NK-92 treated with Interleukin-12 subunit alpha and Interleukin-12 subunit beta, amount 100 ng/mL, for 24 hours (cell line): ENCODE measurements around the gene DENND4C.
"Not testable (repeated sequence)": the region's sequence is repeated elsewhere in the genome, so short reads cannot be mapped to it uniquely, and the experiment has no call there.

Experiments used
- DNase-seq: peaks from one replicate; lab custom pipeline; 2025; lab: John Stamatoyannopoulos, UW

Gene DENND4C

GRCh38 chr9:19224563-19224962 lies 5.9 kb upstream of the DENND4C start:
- DNase-seq, result no peak

- DNase-seq, result no peak
These were observed 718 bp upstream of the DENND4C start for GRCh38 chr9:19229595-19230354.

- DNase-seq, result no peak
These were observed 822 bp downstream of the DENND4C start for GRCh38 chr9:19231126-19231903.

GRCh38 chr9:19231904-19232822 lies 1.7 kb downstream of the DENND4C start:
- DNase-seq, result no peak

GRCh38 chr9:19232823-19233194 lies 2.3 kb downstream of the DENND4C start:
- no peak for DNase-seq

GRCh38 chr9:19233344-19233743 lies 2.9 kb downstream of the DENND4C start:
- no peak for DNase-seq

- no peak for DNase-seq
These were observed 9.5 kb downstream of the DENND4C start for GRCh38 chr9:19239955-19240354.

- no peak for DNase-seq
These were observed 11.2 kb downstream of the DENND4C start for GRCh38 chr9:19241728-19242127.

- DNase-seq, result no peak
These were observed 13.0 kb downstream of the DENND4C start for GRCh38 chr9:19243366-19244033.

- DNase-seq, result no peak
These were observed 16.4 kb downstream of the DENND4C start for GRCh38 chr9:19246891-19247290.

- DNase-seq, result no peak
These were observed 16.9 kb downstream of the DENND4C start for GRCh38 chr9:19247420-19247819.

- DNase-seq, result not testable (repeated sequence)
These were observed 19.9 kb downstream of the DENND4C start for GRCh38 chr9:19250346-19250745.

- DNase-seq, result not testable (repeated sequence)
These were observed 20.7 kb downstream of the DENND4C start for GRCh38 chr9:19251203-19251602.

GRCh38 chr9:19251622-19252021 lies 21.1 kb downstream of the DENND4C start:
- not testable (repeated sequence) for DNase-seq

GRCh38 chr9:19252174-19252884 lies 21.8 kb downstream of the DENND4C start:
- no peak for DNase-seq

GRCh38 chr9:19252885-19253219 lies 22.4 kb downstream of the DENND4C start:
- no peak for DNase-seq

- no peak for DNase-seq
These were observed 24.6 kb downstream of the DENND4C start for GRCh38 chr9:19255112-19255511.

- no peak for DNase-seq
These were observed 25.3 kb downstream of the DENND4C start for GRCh38 chr9:19255821-19256220.

- DNase-seq, result not testable (repeated sequence)
These were observed 29.3 kb downstream of the DENND4C start for GRCh38 chr9:19259665-19260255.

GRCh38 chr9:19265602-19266001 lies 35.1 kb downstream of the DENND4C start:
- DNase-seq, result not testable (repeated sequence)
